Ishikawa (cell line): ENCODE results near the gene LST1.

Experiments
- CREB1 ChIP-seq: IDR thresholded peaks from 2 replicates; pipeline ENCODE4 v1.6.1; 2012; ENCODE audit warnings: low read depth
- EP300 ChIP-seq: IDR thresholded peaks from 2 replicates; pipeline ENCODE4 v1.6.1; 2012; ENCODE audit warnings: borderline replicate concordance
- NFIC ChIP-seq: IDR thresholded peaks from 2 replicates; pipeline ENCODE4 v1.6.1; 2012
- RAD21 ChIP-seq: IDR thresholded peaks from 2 replicates; pipeline ENCODE4 v1.6.1; 2012; ENCODE audit warnings: low read depth
- TAF1 ChIP-seq: IDR thresholded peaks from 2 replicates; pipeline ENCODE4 v1.6.1; 2012; ENCODE audit warnings: low read depth, mild to moderate bottlenecking
- TCF12 ChIP-seq: IDR thresholded peaks from 2 replicates; pipeline ENCODE4 v1.6.1; 2012; ENCODE audit warnings: low read depth
- TEAD4 ChIP-seq: IDR thresholded peaks from 2 replicates; pipeline ENCODE4 v1.6.1; 2012
- TF ChIP-seq, protein P1 (sequence below): IDR thresholded peaks from 2 replicates; pipeline ENCODE4 v1.6.1; 2012
- TF ChIP-seq, protein P2 (sequence below): IDR thresholded peaks from 2 replicates; pipeline ENCODE4 v1.6.1; 2012

DNA sequence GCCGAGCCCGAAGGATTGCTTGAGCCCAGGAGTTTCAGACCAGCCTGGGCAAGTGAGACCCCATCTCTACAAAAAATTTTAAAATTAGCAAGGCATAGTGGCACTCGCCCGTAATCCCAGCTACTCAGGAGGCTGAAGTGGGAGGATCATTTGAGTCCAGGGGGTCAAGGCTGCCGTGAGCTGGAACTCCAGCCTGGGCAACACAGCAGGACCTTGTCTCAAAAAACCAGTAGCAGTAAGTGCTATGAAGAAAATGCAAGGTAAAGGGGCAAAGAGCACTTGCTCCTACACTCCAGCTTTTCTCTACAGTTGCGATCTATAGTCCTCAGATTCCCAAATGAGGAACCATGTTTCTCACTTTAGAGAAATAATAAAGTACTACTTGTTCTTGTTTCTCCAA, 42.4 kb upstream of the LST1 start:
- TF ChIP-seq, protein P1, sequence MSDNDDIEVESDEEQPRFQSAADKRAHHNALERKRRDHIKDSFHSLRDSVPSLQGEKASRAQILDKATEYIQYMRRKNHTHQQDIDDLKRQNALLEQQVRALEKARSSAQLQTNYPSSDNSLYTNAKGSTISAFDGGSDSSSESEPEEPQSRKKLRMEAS: no peak
- TF ChIP-seq NFIC (no peak), RAD21 (no peak), TAF1 (no peak), TEAD4 (no peak), EP300 (no peak), TCF12 (no peak), CREB1 (no peak)
- TF ChIP-seq, protein P2, sequence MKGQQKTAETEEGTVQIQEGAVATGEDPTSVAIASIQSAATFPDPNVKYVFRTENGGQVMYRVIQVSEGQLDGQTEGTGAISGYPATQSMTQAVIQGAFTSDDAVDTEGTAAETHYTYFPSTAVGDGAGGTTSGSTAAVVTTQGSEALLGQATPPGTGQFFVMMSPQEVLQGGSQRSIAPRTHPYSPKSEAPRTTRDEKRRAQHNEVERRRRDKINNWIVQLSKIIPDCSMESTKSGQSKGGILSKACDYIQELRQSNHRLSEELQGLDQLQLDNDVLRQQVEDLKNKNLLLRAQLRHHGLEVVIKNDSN: no peak
